ENCODE data around the gene DAPK2. TPM values are rescaled to one million over a fixed set of nuclear protein-coding genes. Genes with fewer than 3 reads are reported as not detected.

Gene DAPK2
- total and polyA plus RNA-seq, 2 of the 4 experiments (the other 2 are of a cell fraction) = 0.34 to 0.36 TPM

DNA sequence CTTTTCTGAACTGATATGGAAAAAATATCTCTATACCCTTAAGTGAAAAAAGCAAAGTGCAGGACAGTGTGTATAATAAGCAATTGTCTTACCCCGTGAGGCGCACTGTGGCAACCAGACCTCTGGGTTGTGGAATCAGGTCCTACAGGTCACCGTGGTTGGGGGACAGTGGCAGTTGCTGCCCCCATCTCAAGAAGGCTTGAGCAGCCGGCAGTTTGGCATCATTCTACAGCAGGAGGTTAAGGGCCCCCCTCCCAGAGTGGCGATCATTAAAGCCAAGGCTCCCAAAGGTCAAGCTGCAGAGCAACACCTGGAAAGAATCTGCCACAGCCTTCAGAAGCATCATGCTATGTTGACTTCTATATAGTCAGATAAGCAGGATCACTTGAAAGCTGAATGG is 156.5 kb downstream of the DAPK2 start:
- no peak for DNase-seq
- in situ Hi-C loops (cut with MboI; ENCODE audit: low sequenced_read_pairs) = loop anchor here (5.0 kb wide), 2 partner anchors 47 to 138 kb away; no protein-coding TSS in a partner anchor

More for the DNA sequence above, 156.5 kb downstream of the DAPK2 start:
- H3K4me1 ChIP-seq (ENCODE audit: control insufficient read depth, insufficient read depth, low read length) = no peaks in the 10 kb centered on the region
- no peak overlapping the region for H3K4me3 ChIP-seq (ENCODE audit: insufficient read depth, low read depth, low read length)
- H2AFZ ChIP-seq (replicated peaks; ENCODE audit: low read length, poor library complexity) = no peak overlapping the region
- no peak overlapping the region for H2AK5ac ChIP-seq (ENCODE audit: low read depth, low read length)
- 0 out of 2 replicates have a peak, but pooled peaks cover 2% of the 10 kb centered on the region for H3K9me1 ChIP-seq (ENCODE audit: insufficient read depth, low read length)
- no peak overlapping the region for H3K14ac ChIP-seq (replicated peaks; ENCODE audit: low read depth, low read length)
- no peak overlapping the region for H4K5ac ChIP-seq (ENCODE audit: low read depth, low read length)
- intact Hi-C loops (cut with micrococcal nuclease) (loop anchor here (5.0 kb wide), 2 partner anchors 58 to 278 kb away; partner anchors contain the start of gene HERC1), dilution Hi-C loops (cut with HindIII; ENCODE audit: low sequenced_read_pairs, unreplicated experiment) (no loop called here)
- no peak overlapping the region for H3K4me2 ChIP-seq (ENCODE audit: low read depth, low read length)
- H4K8ac ChIP-seq (ENCODE audit: low read depth in 2 of 2, low read length in 2 of 2) = no peak overlapping the region
- no peak overlapping the region for H2AK9ac ChIP-seq (replicated peaks; ENCODE audit: low read depth, low read length, poor library complexity)
- peaks cover 14% of the 10 kb centered on the region for H3K27me3 ChIP-seq (ENCODE audit: control insufficient read depth, insufficient read depth, low read length)
- no CpG with 5 or more reads among the region's 5 CpGs for WGBS, 2 experiments (ENCODE audit: extremely low coverage in 2 of 2, insufficient read length in 1 of 2)
- ChIA-PET POLR2A (ENCODE audit: unreplicated experiment) (no interaction called here), CTCF (interaction anchor here (0.7 to 1.3 kb wide), 4 partner anchors 19 to 174 kb away, joined by 3 to 4 read pairs (median 3); no protein-coding TSS in a partner anchor)
- TF ChIP-seq RCOR1 (IDR thresholded peaks at IDR 0.05; ENCODE audit: insufficient replicate concordance, low read length) (no peak), CHD1 (IDR thresholded peaks at IDR 0.05; ENCODE audit: low read depth, low read length) (no peak), CEBPB (IDR thresholded peaks at IDR 0.05; ENCODE audit: low read depth, low read length) (no peak), FOS (IDR thresholded peaks at IDR 0.05; ENCODE audit: low read depth, low read length) (no peak), MAZ (IDR thresholded peaks at IDR 0.05; ENCODE audit: borderline replicate concordance, low read depth, low read length) (no peak), RAD21 (IDR thresholded peaks at IDR 0.05; ENCODE audit: low read length) (no peak), NFE2L2 (IDR thresholded peaks at IDR 0.05; ENCODE audit: low read depth, low read length) (no peak), SMC3 (IDR thresholded peaks at IDR 0.05; ENCODE audit: low read depth, low read length) (no peak), RFX5 (IDR thresholded peaks at IDR 0.05; ENCODE audit: low read depth, low read length) (no peak), MXI1 (IDR thresholded peaks at IDR 0.05; ENCODE audit: borderline replicate concordance, low read depth, low read length) (no peak)
- TF ChIP-seq, protein P1, sequence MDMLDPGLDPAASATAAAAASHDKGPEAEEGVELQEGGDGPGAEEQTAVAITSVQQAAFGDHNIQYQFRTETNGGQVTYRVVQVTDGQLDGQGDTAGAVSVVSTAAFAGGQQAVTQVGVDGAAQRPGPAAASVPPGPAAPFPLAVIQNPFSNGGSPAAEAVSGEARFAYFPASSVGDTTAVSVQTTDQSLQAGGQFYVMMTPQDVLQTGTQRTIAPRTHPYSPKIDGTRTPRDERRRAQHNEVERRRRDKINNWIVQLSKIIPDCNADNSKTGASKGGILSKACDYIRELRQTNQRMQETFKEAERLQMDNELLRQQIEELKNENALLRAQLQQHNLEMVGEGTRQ (IDR thresholded peaks at IDR 0.05; ENCODE audit: low read depth, low read length) = no peak
- TF ChIP-seq, protein P2, sequence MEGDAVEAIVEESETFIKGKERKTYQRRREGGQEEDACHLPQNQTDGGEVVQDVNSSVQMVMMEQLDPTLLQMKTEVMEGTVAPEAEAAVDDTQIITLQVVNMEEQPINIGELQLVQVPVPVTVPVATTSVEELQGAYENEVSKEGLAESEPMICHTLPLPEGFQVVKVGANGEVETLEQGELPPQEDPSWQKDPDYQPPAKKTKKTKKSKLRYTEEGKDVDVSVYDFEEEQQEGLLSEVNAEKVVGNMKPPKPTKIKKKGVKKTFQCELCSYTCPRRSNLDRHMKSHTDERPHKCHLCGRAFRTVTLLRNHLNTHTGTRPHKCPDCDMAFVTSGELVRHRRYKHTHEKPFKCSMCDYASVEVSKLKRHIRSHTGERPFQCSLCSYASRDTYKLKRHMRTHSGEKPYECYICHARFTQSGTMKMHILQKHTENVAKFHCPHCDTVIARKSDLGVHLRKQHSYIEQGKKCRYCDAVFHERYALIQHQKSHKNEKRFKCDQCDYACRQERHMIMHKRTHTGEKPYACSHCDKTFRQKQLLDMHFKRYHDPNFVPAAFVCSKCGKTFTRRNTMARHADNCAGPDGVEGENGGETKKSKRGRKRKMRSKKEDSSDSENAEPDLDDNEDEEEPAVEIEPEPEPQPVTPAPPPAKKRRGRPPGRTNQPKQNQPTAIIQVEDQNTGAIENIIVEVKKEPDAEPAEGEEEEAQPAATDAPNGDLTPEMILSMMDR (conservative IDR thresholded peaks at IDR 0.05; ENCODE audit: low read depth, low read length) = no peak
- TF ChIP-seq, protein P3, sequence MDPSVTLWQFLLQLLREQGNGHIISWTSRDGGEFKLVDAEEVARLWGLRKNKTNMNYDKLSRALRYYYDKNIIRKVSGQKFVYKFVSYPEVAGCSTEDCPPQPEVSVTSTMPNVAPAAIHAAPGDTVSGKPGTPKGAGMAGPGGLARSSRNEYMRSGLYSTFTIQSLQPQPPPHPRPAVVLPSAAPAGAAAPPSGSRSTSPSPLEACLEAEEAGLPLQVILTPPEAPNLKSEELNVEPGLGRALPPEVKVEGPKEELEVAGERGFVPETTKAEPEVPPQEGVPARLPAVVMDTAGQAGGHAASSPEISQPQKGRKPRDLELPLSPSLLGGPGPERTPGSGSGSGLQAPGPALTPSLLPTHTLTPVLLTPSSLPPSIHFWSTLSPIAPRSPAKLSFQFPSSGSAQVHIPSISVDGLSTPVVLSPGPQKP (IDR thresholded peaks at IDR 0.05; ENCODE audit: borderline replicate concordance, low read depth, low read length) = no peak
- H3K9ac ChIP-seq (ENCODE audit: low read depth, low read length) = no peak overlapping the region
- no peak overlapping the region for H4K91ac ChIP-seq (ENCODE audit: insufficient read depth, low read depth, low read length)
- H2BK15ac ChIP-seq (ENCODE audit: low read depth, low read length) = no peak overlapping the region
- H3K18ac ChIP-seq (ENCODE audit: low read depth, low read length) = no peak overlapping the region
- no peaks in the 10 kb centered on the region for H3K79me1 ChIP-seq (ENCODE audit: low read depth in 1 of 2, low read length in 2 of 2)
- H3K36me3 ChIP-seq (ENCODE audit: control insufficient read depth, insufficient read depth, low read length) = no peaks in the 10 kb centered on the region
- H3K9me3 ChIP-seq (ENCODE audit: control insufficient read depth, insufficient read depth, low read length) = no peaks in the 10 kb centered on the region
- no peak overlapping the region for H3K56ac ChIP-seq (ENCODE audit: extremely low read depth, insufficient read depth, low read length)
- H4K20me1 ChIP-seq (ENCODE audit: insufficient read depth, low read length) = no peaks in the 10 kb centered on the region
- H2BK5ac ChIP-seq (ENCODE audit: low read depth, low read length, poor library complexity, severe bottlenecking) = no peak overlapping the region
- H3K27ac ChIP-seq (ENCODE audit: insufficient read depth, low read length) = no peak overlapping the region
- no TSS peak for BruUV-seq (replicated peaks)
- no peak overlapping the region for H3K23ac ChIP-seq (ENCODE audit: low read depth, low read length)
- no peak overlapping the region for H2BK20ac ChIP-seq (ENCODE audit: low read depth, low read length)
- no peak for ATAC-seq (ENCODE audit: low read depth)
- no peak overlapping the region for H2BK120ac ChIP-seq (ENCODE audit: low read depth, low read length)
- no peak overlapping the region for H3K4ac ChIP-seq (ENCODE audit: low read depth, low read length)
